Neuronal stem cell (in vitro differentiated cells): ENCODE results near the gene MARCHF3.

Experiments
- DNase-seq: peaks from one replicate; pipeline ENCODE4 v3.0.0-alpha.2; 2013; ENCODE audit warnings: low spot score
- H2AFZ ChIP-seq: one replicate; pipeline ENCODE4 v1.6.1; 2013; ENCODE audit warnings: mild to moderate bottlenecking, low read length, inconsistent platforms
- H2AK5ac ChIP-seq: 2 replicates; pipeline ENCODE4 v1.6.1; 2013; ENCODE audit warnings: low read depth, mild to moderate bottlenecking, inconsistent platforms, low read length, moderate library complexity, mixed read lengths
- H2BK120ac ChIP-seq: 2 replicates; pipeline ENCODE4 v1.6.1; 2013; ENCODE audit warnings: low read depth, mild to moderate bottlenecking, inconsistent platforms, low read length, moderate library complexity, mixed read lengths
- H2BK12ac ChIP-seq: one replicate; pipeline ENCODE4 v1.6.1; 2013; ENCODE audit warnings: low read length, inconsistent platforms
- H2BK15ac ChIP-seq: 2 replicates; pipeline ENCODE4 v1.6.1; 2013; ENCODE audit warnings: mild to moderate bottlenecking, low read length, inconsistent platforms, mixed read lengths
- H2BK5ac ChIP-seq: one replicate; pipeline ENCODE4 v1.6.1; 2013; ENCODE audit warnings: inconsistent platforms, mild to moderate bottlenecking, low read length, moderate library complexity
- H3K14ac ChIP-seq: one replicate; pipeline ENCODE4 v1.6.1; 2013; ENCODE audit warnings: low read length, inconsistent platforms
- H3K18ac ChIP-seq: 2 replicates; pipeline ENCODE4 v1.6.1; 2013; ENCODE audit warnings: low read length, inconsistent platforms
- H3K23ac ChIP-seq: 2 replicates; pipeline ENCODE4 v1.6.1; 2013; ENCODE audit warnings: low read depth, mild to moderate bottlenecking, mixed read lengths, low read length, inconsistent platforms; ENCODE audit not compliant: poor library complexity
- H3K27ac ChIP-seq: replicated peaks from 3 replicates; pipeline ENCODE4 v1.5.1; 2013; ENCODE audit warnings: low read length, inconsistent platforms
- H3K27me3 ChIP-seq, 3 experiments: 2 replicates each; pipeline ENCODE4 v1.6.1; 2013; ENCODE audit warnings: low read length in 3 of 3, mild to moderate bottlenecking in 2 of 3, inconsistent platforms in 1 of 3, low read depth in 1 of 3, mixed read lengths in 1 of 3, moderate library complexity in 1 of 3; ENCODE audit not compliant: control insufficient read depth in 3 of 3, insufficient read depth in 3 of 3
- H3K36me3 ChIP-seq, 2 donors: replicated peaks in 1 of 2; 2 replicates each; pipeline ENCODE4 v1.6.1; 2013; ENCODE audit warnings: low read length in 2 of 2; ENCODE audit not compliant: control insufficient read depth in 2 of 2, insufficient read depth in 2 of 2
- H3K4ac ChIP-seq: 2 replicates; pipeline ENCODE4 v1.6.1; 2013; ENCODE audit warnings: inconsistent platforms, mild to moderate bottlenecking, low read length, moderate library complexity
- H3K4me1 ChIP-seq, 2 donors: 1 replicate in 1 of 2; 2 replicates in 1 of 2; pipeline ENCODE4 v1.6.1; 2013; ENCODE audit warnings: low read length in 2 of 2, low read depth in 1 of 2; ENCODE audit not compliant: control insufficient read depth in 2 of 2, insufficient read depth in 1 of 2
- H3K4me2 ChIP-seq: one replicate; pipeline ENCODE4 v1.6.1; 2013; ENCODE audit warnings: mild to moderate bottlenecking, low read length, inconsistent platforms; ENCODE audit not compliant: insufficient read depth, poor library complexity, severe bottlenecking
- H3K4me3 ChIP-seq, 2 donors: 2 replicates each; pipeline ENCODE4 v1.5.1; 2013; ENCODE audit warnings: low read length in 2 of 2, mild to moderate bottlenecking in 2 of 2, inconsistent platforms in 1 of 2, moderate library complexity in 1 of 2
- H3K79me1 ChIP-seq: one replicate; pipeline ENCODE4 v1.6.1; 2013; ENCODE audit warnings: low read depth, mild to moderate bottlenecking, inconsistent platforms, low read length, moderate library complexity
- H3K9ac ChIP-seq: one replicate; pipeline ENCODE4 v1.6.1; 2013; ENCODE audit warnings: mild to moderate bottlenecking, low read depth, low read length, inconsistent platforms; ENCODE audit not compliant: poor library complexity
- H3K9me3 ChIP-seq, 2 donors: replicated peaks in 1 of 2; 2 replicates each; pipeline versions ENCODE3 to v1.6.1; 2013; ENCODE audit warnings: low read length in 2 of 2, mild to moderate bottlenecking in 2 of 2, inconsistent platforms in 1 of 2, low read depth in 1 of 2, mixed read lengths in 1 of 2, moderate library complexity in 1 of 2; ENCODE audit not compliant: control insufficient read depth in 2 of 2, insufficient read depth in 1 of 2
- H4K8ac ChIP-seq: one replicate; pipeline ENCODE4 v1.6.1; 2013; ENCODE audit warnings: low read depth, mild to moderate bottlenecking, inconsistent platforms, low read length, moderate library complexity
- H4K91ac ChIP-seq: one replicate; pipeline ENCODE4 v1.6.1; 2013; ENCODE audit warnings: low read length, low read depth, mild to moderate bottlenecking, inconsistent platforms; ENCODE audit not compliant: poor library complexity
- WGBS, 2 donors: extraction: QIAGEN DNeasy Blood & Tissue Kit; methylation state at CpG; one replicate each; pipeline ENCODE4 v1.1.7; 2013; ENCODE audit warnings: missing lambda C conversion rate in 2 of 2, mixed read lengths in 1 of 2; ENCODE audit not compliant: insufficient read length in 2 of 2, insufficient replicate concordance in 1 of 2; ENCODE audit errors: extremely low coverage in 2 of 2; 5-methylcytosine and 5-hydroxymethylcytosine counted together

MARCHF3 gene

GRCh38 chr5:126975796-126976195, 54.6 kb downstream of the MARCHF3 start:
- Histone ChIP-seq H2AK5ac (no peak overlapping the region), H3K9me3 (no peaks in the 10 kb centered on the region), H3K4me1 (peaks cover 4 to 7% of the 10 kb centered on the region in 2 donors), H3K4me3 (no peak overlapping the region), H3K36me3 (no peaks in the 10 kb centered on the region), H3K27ac (no peak overlapping the region), H4K8ac (no peak overlapping the region), H2BK15ac (no peak overlapping the region), H3K4ac (no peak overlapping the region), H2BK120ac (no peak overlapping the region), H2BK12ac (no peak overlapping the region), H2AFZ (no peak overlapping the region), H3K79me1 (no peaks in the 10 kb centered on the region), H3K23ac (no peak overlapping the region), H2BK5ac (no peak overlapping the region), H3K4me2 (no peak overlapping the region), H4K91ac (no peak overlapping the region), H3K14ac (no peak overlapping the region), H3K27me3 (no peaks in the 10 kb centered on the region), H3K18ac (no peak overlapping the region), H3K9ac (no peak overlapping the region)
- no peak for DNase-seq

- no peak overlapping the region for H2AK5ac ChIP-seq
- no peak overlapping the region for H3K9ac ChIP-seq
- H3K4me3 ChIP-seq: no peak overlapping the region
- H3K4me2 ChIP-seq: no peak overlapping the region
- peaks cover 4 to 7% of the 10 kb centered on the region in 2 donors for H3K4me1 ChIP-seq
- no peak overlapping the region for H3K23ac ChIP-seq
- no peak overlapping the region for H3K4ac ChIP-seq
- H3K79me1 ChIP-seq: no peaks in the 10 kb centered on the region
- H2BK12ac ChIP-seq: no peak overlapping the region
- H4K91ac ChIP-seq: no peak overlapping the region
- no CpG with 5 or more reads among the region's 6 CpGs for WGBS, 2 donors
- H3K36me3 ChIP-seq: no peaks in the 10 kb centered on the region
- no peak for DNase-seq
- no peaks in the 10 kb centered on the region for H3K27me3 ChIP-seq
- H3K9me3 ChIP-seq: no peaks in the 10 kb centered on the region
- no peak overlapping the region for H2AFZ ChIP-seq
- H2BK120ac ChIP-seq: no peak overlapping the region
- no peak overlapping the region for H3K14ac ChIP-seq
- H3K18ac ChIP-seq: no peak overlapping the region
- H4K8ac ChIP-seq: no peak overlapping the region
- no peak overlapping the region for H2BK5ac ChIP-seq
- H2BK15ac ChIP-seq: no peak overlapping the region
- no peak overlapping the region for H3K27ac ChIP-seq
Measured at GRCh38 chr5:126973193-126973592, 57.2 kb downstream of the MARCHF3 start.

GRCh38 chr5:126972062-126972895, 58.1 kb downstream of the MARCHF3 start:
- Histone ChIP-seq H2AK5ac (no peak overlapping the region), H2BK5ac (no peak overlapping the region), H3K9me3 (no peaks in the 10 kb centered on the region), H3K27ac (no peak overlapping the region), H3K4me1 (peaks cover 4 to 7% of the 10 kb centered on the region in 2 donors), H3K27me3 (no peaks in the 10 kb centered on the region), H3K4me2 (no peak overlapping the region), H3K4me3 (no peak overlapping the region), H2BK120ac (no peak overlapping the region), H3K14ac (no peak overlapping the region), H3K23ac (no peak overlapping the region), H4K8ac (no peak overlapping the region), H4K91ac (no peak overlapping the region), H3K79me1 (no peaks in the 10 kb centered on the region), H3K4ac (no peak overlapping the region), H3K36me3 (no peaks in the 10 kb centered on the region), H2BK15ac (no peak overlapping the region), H3K18ac (no peak overlapping the region), H2AFZ (no peak overlapping the region), H3K9ac (no peak overlapping the region), H2BK12ac (no peak overlapping the region)
- WGBS, 2 donors: no CpG with 5 or more reads among the region's 4 CpGs
- no peak for DNase-seq

- H3K4me2 ChIP-seq: no peak overlapping the region
- H2AK5ac ChIP-seq: no peak overlapping the region
- WGBS, 2 donors: no CpG with 5 or more reads among the region's 1 CpG
- H3K14ac ChIP-seq: no peak overlapping the region
- H3K4me1 ChIP-seq: peaks cover 4 to 7% of the 10 kb centered on the region in 2 donors
- H3K18ac ChIP-seq: no peak overlapping the region
- H3K79me1 ChIP-seq: no peaks in the 10 kb centered on the region
- H3K23ac ChIP-seq: no peak overlapping the region
- no peak overlapping the region for H4K91ac ChIP-seq
- no peaks in the 10 kb centered on the region for H3K9me3 ChIP-seq
- H2BK120ac ChIP-seq: no peak overlapping the region
- H2BK12ac ChIP-seq: no peak overlapping the region
- no peak overlapping the region for H3K4ac ChIP-seq
- no peak for DNase-seq
- H2AFZ ChIP-seq: no peak overlapping the region
- no peaks in the 10 kb centered on the region for H3K27me3 ChIP-seq
- no peak overlapping the region for H3K27ac ChIP-seq
- H3K36me3 ChIP-seq: no peaks in the 10 kb centered on the region
- H4K8ac ChIP-seq: no peak overlapping the region
- no peak overlapping the region for H3K4me3 ChIP-seq
- no peak overlapping the region for H2BK5ac ChIP-seq
- H3K9ac ChIP-seq: no peak overlapping the region
- H2BK15ac ChIP-seq: no peak overlapping the region
Measured at GRCh38 chr5:126971455-126972031, 58.8 kb downstream of the MARCHF3 start.
